ENCODE data around the gene NFATC4. TPM values are rescaled to one million over a fixed set of nuclear protein-coding genes. Genes with fewer than 3 reads are reported as not detected.

Gene NFATC4
- total and polyA plus RNA-seq, 7 donors: 10.4 to 120 (median 45.1) TPM

DNA sequence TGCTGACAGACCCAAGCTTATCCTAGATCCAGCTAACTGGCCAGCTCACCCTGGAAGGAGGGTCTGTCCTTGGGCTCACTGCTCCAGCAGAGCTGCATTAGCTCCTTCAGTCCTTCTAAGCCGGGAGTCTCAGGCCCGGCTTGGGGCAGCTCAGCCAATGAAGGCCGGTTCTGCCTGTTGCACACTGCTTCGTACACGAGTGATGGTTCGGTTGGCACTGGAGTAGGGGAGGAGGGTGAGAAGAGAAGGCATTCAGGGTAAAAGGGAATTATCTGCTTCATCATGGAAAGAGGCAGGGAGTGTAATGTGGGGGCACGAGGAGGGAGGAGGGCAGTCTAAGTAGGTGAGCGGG, 30.2 kb upstream of the NFATC4 start:
- H3K27ac ChIP-seq: no peak overlapping the region
- H3K4me3 ChIP-seq: no peak overlapping the region
- H3K27me3 ChIP-seq: peaks cover 8 to 59% (median 50%) of the 10 kb centered on the region in 3 donors
- WGBS, 2 donors: 95 to 96% methylated on average over 8 of the region's 8 CpGs
- TF ChIP-seq, protein P1, sequence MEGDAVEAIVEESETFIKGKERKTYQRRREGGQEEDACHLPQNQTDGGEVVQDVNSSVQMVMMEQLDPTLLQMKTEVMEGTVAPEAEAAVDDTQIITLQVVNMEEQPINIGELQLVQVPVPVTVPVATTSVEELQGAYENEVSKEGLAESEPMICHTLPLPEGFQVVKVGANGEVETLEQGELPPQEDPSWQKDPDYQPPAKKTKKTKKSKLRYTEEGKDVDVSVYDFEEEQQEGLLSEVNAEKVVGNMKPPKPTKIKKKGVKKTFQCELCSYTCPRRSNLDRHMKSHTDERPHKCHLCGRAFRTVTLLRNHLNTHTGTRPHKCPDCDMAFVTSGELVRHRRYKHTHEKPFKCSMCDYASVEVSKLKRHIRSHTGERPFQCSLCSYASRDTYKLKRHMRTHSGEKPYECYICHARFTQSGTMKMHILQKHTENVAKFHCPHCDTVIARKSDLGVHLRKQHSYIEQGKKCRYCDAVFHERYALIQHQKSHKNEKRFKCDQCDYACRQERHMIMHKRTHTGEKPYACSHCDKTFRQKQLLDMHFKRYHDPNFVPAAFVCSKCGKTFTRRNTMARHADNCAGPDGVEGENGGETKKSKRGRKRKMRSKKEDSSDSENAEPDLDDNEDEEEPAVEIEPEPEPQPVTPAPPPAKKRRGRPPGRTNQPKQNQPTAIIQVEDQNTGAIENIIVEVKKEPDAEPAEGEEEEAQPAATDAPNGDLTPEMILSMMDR (IDR thresholded peaks at IDR 0.05): no peak
- no peak for TF ChIP-seq POLR2AphosphoS5 (IDR thresholded peaks at IDR 0.05)
- no peak for TF ChIP-seq EP300 (IDR thresholded peaks at IDR 0.05)
- TF ChIP-seq POLR2A (IDR thresholded peaks at IDR 0.05): no peak
- peaks cover 0 to 27% (median 21%) of the 10 kb centered on the region in 4 donors for H3K4me1 ChIP-seq
- no peak for DNase-seq
- intact Hi-C loops (cut with DNase I): loop anchor here (10.0 kb wide), 1 partner anchor 337 kb away; no protein-coding TSS in a partner anchor
- H3K36me3 ChIP-seq: no peaks in the 10 kb centered on the region
- no peaks in the 10 kb centered on the region for H3K9me3 ChIP-seq

DNA sequence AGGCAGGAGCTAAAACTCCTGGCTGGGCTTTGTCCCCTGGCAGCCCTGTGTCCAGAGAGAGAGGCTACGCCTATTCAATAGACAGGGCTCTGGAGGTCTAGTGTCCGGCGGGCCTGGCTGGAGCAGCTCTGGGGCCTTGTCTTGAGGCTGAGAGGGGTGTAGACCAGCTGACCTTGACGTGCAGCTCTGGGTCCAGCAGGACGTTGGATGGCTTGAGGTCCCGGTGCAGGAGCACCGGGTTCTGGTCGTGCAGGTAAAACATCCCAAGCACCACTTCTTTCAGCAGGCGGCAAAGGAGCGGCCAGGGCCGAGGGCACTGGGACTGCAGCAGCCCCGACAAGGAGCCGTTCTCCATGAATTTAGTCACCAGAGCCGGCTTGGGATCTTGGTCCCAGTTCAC, 29.1 kb upstream of the NFATC4 start:
- no peaks in the 10 kb centered on the region for H3K9me3 ChIP-seq
- WGBS, 2 donors: 80 to 85% methylated on average over 14 of the region's 14 CpGs
- peaks cover 0 to 18% (median 12%) of the 10 kb centered on the region in 4 donors for H3K4me1 ChIP-seq
- H3K4me3 ChIP-seq: peak overlapping the region in 3 of 4 donors; percentile 38 to 40 (median 40)
- H3K36me3 ChIP-seq: no peaks in the 10 kb centered on the region
- DNase-seq: no peak
- intact Hi-C loops (cut with DNase I): loop anchor here (10.0 kb wide), 1 partner anchor 336 kb away; no protein-coding TSS in a partner anchor
- H3K27me3 ChIP-seq: peaks cover 8 to 48% (median 42%) of the 10 kb centered on the region in 3 donors
- TF ChIP-seq POLR2AphosphoS5 (IDR thresholded peaks at IDR 0.05) (no peak), POLR2A (IDR thresholded peaks at IDR 0.05) (no peak), EP300 (IDR thresholded peaks at IDR 0.05) (no peak)
- TF ChIP-seq, protein P1 (IDR thresholded peaks at IDR 0.05): no peak
- H3K27ac ChIP-seq: no peak overlapping the region

DNA sequence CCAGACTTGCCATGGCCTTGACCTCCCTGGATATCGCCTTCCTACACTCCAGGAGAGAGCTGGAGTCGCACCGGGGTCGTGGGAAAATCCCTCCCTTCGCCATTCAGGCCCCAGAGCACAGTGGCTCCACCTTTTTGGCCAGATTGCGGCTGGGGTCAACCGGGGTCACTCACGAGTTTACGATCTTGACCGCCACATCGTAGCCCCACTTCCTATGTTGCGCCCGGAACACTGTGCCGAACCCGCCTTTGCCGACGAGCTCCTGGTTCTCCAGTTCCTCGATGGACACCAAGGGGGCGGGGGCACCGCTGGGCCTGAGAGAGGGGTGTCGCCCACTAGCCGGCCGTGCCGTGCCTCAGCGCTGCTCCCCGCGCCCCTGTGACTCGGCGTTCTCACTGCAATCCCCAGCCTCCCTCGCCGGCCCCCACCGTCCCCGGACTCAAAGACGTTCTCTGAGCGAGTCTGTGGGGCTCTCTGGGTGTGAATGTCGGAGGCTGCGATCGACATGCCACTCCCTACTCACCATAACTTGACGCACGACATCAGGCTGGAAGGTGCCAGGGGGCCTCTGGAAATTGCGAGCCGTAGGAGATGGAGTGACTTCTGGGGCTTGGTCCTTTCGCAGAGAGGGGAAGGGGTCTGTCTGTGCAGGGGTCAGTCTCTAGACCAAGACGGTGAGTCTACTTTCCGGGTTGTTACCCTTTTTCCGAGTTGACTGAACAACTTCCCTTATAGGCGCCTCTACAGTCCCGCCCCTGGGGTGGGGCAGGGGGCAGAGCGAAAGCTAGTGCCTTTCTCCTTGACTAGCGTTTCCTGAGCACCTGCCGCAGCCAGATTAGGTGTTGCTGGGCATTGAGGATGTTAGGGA, 28.5 kb upstream of the NFATC4 start, which contains the start of gene RIPK3:
RIPK3 (minus strand) TSS at position 708 of the 868 bp plus-strand sequence; CDS start at position 543, 165 bp downstream.
- H3K4me3 ChIP-seq: peak within 1 kb of the TSS in 3 of 4 donors; percentile 38 to 40 (median 40)
- H3K4me1 ChIP-seq: peaks cover 0 to 11% (median 7%) of the 10 kb centered on the region in 4 donors
- H3K27ac ChIP-seq: peak within 1 kb of the TSS in 3 of 4 donors; percentile 25 to 64 (median 49)
- TF ChIP-seq POLR2A (IDR thresholded peaks at IDR 0.05) (peak in 1 of 2 donors; percentile 35), EP300 (IDR thresholded peaks at IDR 0.05) (no peak)
- H3K27me3 ChIP-seq: peaks cover 5 to 42% (median 36%) of the 10 kb centered on the region in 3 donors
- H3K36me3 ChIP-seq: no peaks in the 10 kb centered on the region
- H3K9me3 ChIP-seq: no peaks in the 10 kb centered on the region
- DNase-seq: no peak
- 3 to 7% methylated on average over 51 of the region's 51 CpGs for WGBS, 2 donors
- intact Hi-C loops (cut with DNase I): loop anchor here (10.0 kb wide), 1 partner anchor 335 kb away; no protein-coding TSS in a partner anchor

DNA sequence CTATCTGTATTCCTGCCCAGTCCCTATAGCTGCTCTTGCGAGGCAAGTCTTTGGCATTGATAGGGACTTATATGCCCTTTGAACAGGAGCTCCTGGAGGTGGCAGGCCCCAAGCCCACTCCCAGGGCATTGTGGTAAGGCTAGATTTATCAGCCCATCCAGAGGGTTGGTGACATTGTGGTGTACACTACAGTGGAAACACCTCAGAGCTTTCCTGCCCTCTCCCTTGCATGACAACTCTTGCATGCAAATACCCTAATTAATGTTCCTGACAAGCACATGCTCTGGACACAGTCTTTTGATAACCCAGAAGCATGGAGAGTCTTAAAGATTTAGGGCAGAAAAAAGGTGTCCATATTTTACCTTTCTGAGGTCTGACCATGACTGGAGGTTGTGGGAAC, 27.4 kb upstream of the NFATC4 start:
- WGBS, 2 donors: 98% methylated on average over 1 of the region's 1 CpG
- Histone ChIP-seq H3K4me1 (peaks cover 0 to 4% (median 0%) of the 10 kb centered on the region in 4 donors), H3K27me3 (peaks cover 0 to 34% (median 25%) of the 10 kb centered on the region in 3 donors), H3K27ac (no peak overlapping the region), H3K36me3 (no peaks in the 10 kb centered on the region), H3K4me3 (no peak overlapping the region), H3K9me3 (no peaks in the 10 kb centered on the region)
- intact Hi-C loops (cut with DNase I): no loop called here
- DNase-seq: no peak
- TF ChIP-seq, protein P1 (IDR thresholded peaks at IDR 0.05): no peak
- TF ChIP-seq POLR2A (IDR thresholded peaks at IDR 0.05): no peak
- no peak for TF ChIP-seq POLR2AphosphoS5 (IDR thresholded peaks at IDR 0.05)
- no peak for TF ChIP-seq EP300 (IDR thresholded peaks at IDR 0.05)

DNA sequence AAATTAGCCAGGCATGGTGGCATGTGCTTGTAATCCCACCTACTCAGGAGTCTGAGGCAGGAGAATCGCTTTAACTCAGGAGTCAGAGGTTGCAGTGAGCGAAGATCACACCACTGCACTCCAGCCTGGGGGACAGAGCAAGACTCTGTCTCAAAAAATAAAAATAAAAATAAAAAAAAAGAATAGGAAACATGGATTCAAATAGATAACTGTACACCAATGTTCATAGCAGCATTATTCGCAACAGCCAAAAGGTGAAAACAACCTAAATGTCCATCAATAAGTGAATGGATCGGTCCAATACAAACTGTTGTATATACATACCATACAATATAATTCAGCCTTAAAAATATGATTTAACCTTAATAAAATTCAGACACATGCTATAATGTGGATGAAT, 25.1 kb upstream of the NFATC4 start:
- 97% methylated on average over 4 of the region's 4 CpGs for WGBS, 2 donors
- Histone ChIP-seq H3K4me1 (peaks cover 0 to 4% (median 0%) of the 10 kb centered on the region in 4 donors), H3K9me3 (no peaks in the 10 kb centered on the region), H3K36me3 (no peaks in the 10 kb centered on the region), H3K27me3 (peaks cover 0 to 21% (median 6%) of the 10 kb centered on the region in 3 donors), H3K4me3 (no peak overlapping the region), H3K27ac (no peak overlapping the region)
- intact Hi-C loops (cut with DNase I): no loop called here
- DNase-seq: no peak
- TF ChIP-seq POLR2AphosphoS5 (IDR thresholded peaks at IDR 0.05): no peak
- TF ChIP-seq POLR2A (IDR thresholded peaks at IDR 0.05): no peak
- TF ChIP-seq, protein P1 (IDR thresholded peaks at IDR 0.05): no peak
- no peak for TF ChIP-seq EP300 (IDR thresholded peaks at IDR 0.05)

Data from sigmoid colon (tissue), 7 donors.